ENCODE data around the gene FAM171A1.

The FAM171A1 gene

DNA sequence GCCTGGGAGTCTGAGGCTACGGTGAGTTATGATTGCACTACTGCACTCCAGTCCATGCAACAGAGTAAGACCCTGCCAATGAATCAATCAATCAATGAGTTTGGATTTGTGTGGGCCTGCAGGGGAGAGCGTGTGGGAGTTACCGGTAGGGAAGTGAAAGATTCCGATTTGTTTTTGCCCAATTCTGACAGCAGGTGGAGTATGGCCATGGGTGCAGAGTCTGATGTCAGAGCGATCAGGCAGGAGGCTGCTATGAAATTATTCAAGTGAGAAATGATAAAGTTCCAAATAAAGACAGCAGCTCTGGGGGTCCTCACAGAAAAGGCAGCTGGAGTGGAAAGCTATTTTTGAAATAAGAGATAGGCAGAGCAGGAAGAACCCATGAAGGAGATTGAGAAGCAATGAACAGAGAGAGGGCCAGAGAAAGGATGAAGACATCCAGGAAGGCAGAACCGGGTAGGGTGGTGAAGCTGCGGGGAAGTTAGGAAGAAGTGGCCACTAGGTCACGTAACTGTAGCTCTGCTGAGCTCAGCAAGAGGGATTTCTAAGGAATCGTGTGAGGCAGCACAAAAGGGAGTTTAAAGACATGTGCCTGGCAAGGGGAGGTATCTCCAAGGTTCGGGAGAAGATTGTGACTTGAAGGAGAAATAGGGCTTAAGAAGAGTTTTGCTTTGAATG, 108.9 kb downstream of the FAM171A1 start:
- H3K27me3 ChIP-seq (ENCODE audit: control insufficient read depth in 1 of 2, insufficient read depth in 2 of 2, low read length in 2 of 2) = no peaks in the 10 kb centered on the region

DNA sequence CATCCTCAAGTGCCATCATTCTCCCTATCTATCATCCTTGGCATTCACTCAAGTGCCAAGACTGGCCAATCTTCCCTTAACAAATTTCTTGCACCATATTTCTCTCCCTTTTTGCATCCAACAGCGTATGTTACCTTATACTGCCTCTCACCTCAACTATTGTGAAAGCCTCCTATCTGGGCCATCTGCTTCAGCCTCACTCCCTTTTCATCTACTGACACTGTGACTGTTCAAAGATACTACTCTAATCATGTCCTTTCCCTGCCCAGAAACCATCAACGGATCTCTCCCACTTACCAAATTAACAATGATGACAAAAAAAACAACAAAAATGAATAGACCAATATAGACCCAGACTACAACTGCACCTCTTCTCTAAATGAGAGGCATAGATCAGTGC, 112.0 kb downstream of the FAM171A1 start:
- no peak overlapping the region for H3K9ac ChIP-seq (ENCODE audit: low read length in 2 of 2)
- H3K27ac ChIP-seq (ENCODE audit: low read length) = no peak overlapping the region
- peaks cover 8% of the 10 kb centered on the region for H3K4me1 ChIP-seq (ENCODE audit: control insufficient read depth, insufficient read depth, low read length)
- no peaks in the 10 kb centered on the region for H3K9me3 ChIP-seq (ENCODE audit: control insufficient read depth in 2 of 2, low read length in 2 of 2)
- no peaks in the 10 kb centered on the region for H3K36me3 ChIP-seq (ENCODE audit: control insufficient read depth in 2 of 2, insufficient read depth in 2 of 2, low read length in 2 of 2)
- H3K27me3 ChIP-seq (ENCODE audit: control insufficient read depth in 1 of 2, insufficient read depth in 2 of 2, low read length in 2 of 2) = no peaks in the 10 kb centered on the region
- H3K4me3 ChIP-seq (ENCODE audit: low read length in 2 of 2) = no peak overlapping the region

More for the DNA sequence above, 108.9 kb downstream of the FAM171A1 start:
- Histone ChIP-seq H3K4me1 (ENCODE audit: control insufficient read depth, insufficient read depth, low read length) (peaks cover 8% of the 10 kb centered on the region), H3K36me3 (ENCODE audit: control insufficient read depth in 2 of 2, insufficient read depth in 2 of 2, low read length in 2 of 2) (no peaks in the 10 kb centered on the region), H3K9ac (ENCODE audit: low read length in 2 of 2) (no peak overlapping the region), H3K4me3 (ENCODE audit: low read length in 2 of 2) (no peak overlapping the region), H3K27ac (ENCODE audit: low read length) (no peak overlapping the region), H3K9me3 (ENCODE audit: control insufficient read depth in 2 of 2, low read length in 2 of 2) (no peaks in the 10 kb centered on the region)

- Histone ChIP-seq H3K4me1 (ENCODE audit: control insufficient read depth, insufficient read depth, low read length) (peaks cover 8% of the 10 kb centered on the region), H3K9me3 (ENCODE audit: control insufficient read depth in 2 of 2, low read length in 2 of 2) (no peaks in the 10 kb centered on the region), H3K27ac (ENCODE audit: low read length) (no peak overlapping the region), H3K27me3 (ENCODE audit: control insufficient read depth in 1 of 2, insufficient read depth in 2 of 2, low read length in 2 of 2) (no peaks in the 10 kb centered on the region), H3K4me3 (ENCODE audit: low read length in 2 of 2) (no peak overlapping the region), H3K36me3 (ENCODE audit: control insufficient read depth in 2 of 2, insufficient read depth in 2 of 2, low read length in 2 of 2) (no peaks in the 10 kb centered on the region), H3K9ac (ENCODE audit: low read length in 2 of 2) (no peak overlapping the region)
These were observed 112.8 kb downstream of the FAM171A1 start for GRCh38 chr10:15258255-15258654.

- no peaks in the 10 kb centered on the region for H3K36me3 ChIP-seq (ENCODE audit: control insufficient read depth in 2 of 2, insufficient read depth in 2 of 2, low read length in 2 of 2)
- no peak overlapping the region for H3K27ac ChIP-seq (ENCODE audit: low read length)
- H3K9ac ChIP-seq (ENCODE audit: low read length in 2 of 2) = no peak overlapping the region
- H3K9me3 ChIP-seq (ENCODE audit: control insufficient read depth in 2 of 2, low read length in 2 of 2) = no peaks in the 10 kb centered on the region
- no peaks in the 10 kb centered on the region for H3K27me3 ChIP-seq (ENCODE audit: control insufficient read depth in 1 of 2, insufficient read depth in 2 of 2, low read length in 2 of 2)
- H3K4me1 ChIP-seq (ENCODE audit: control insufficient read depth, insufficient read depth, low read length) = no peaks in the 10 kb centered on the region
- no peak overlapping the region for H3K4me3 ChIP-seq (ENCODE audit: low read length in 2 of 2)
These were observed 115.1 kb downstream of the FAM171A1 start for GRCh38 chr10:15255961-15256360.

- Histone ChIP-seq H3K27me3 (ENCODE audit: control insufficient read depth in 1 of 2, insufficient read depth in 2 of 2, low read length in 2 of 2) (no peaks in the 10 kb centered on the region), H3K9ac (ENCODE audit: low read length in 2 of 2) (no peak overlapping the region), H3K4me1 (ENCODE audit: control insufficient read depth, insufficient read depth, low read length) (no peaks in the 10 kb centered on the region), H3K27ac (ENCODE audit: low read length) (no peak overlapping the region), H3K9me3 (ENCODE audit: control insufficient read depth in 2 of 2, low read length in 2 of 2) (no peaks in the 10 kb centered on the region), H3K36me3 (ENCODE audit: control insufficient read depth in 2 of 2, insufficient read depth in 2 of 2, low read length in 2 of 2) (no peaks in the 10 kb centered on the region), H3K4me3 (ENCODE audit: low read length in 2 of 2) (no peak overlapping the region)
These were observed 116.1 kb downstream of the FAM171A1 start for GRCh38 chr10:15254808-15255648.

GRCh38 chr10:15253951-15254807, 116.9 kb downstream of the FAM171A1 start:
- H3K9me3 ChIP-seq (ENCODE audit: control insufficient read depth in 2 of 2, low read length in 2 of 2) = no peaks in the 10 kb centered on the region
- H3K9ac ChIP-seq (ENCODE audit: low read length in 2 of 2) = no peak overlapping the region

DNA sequence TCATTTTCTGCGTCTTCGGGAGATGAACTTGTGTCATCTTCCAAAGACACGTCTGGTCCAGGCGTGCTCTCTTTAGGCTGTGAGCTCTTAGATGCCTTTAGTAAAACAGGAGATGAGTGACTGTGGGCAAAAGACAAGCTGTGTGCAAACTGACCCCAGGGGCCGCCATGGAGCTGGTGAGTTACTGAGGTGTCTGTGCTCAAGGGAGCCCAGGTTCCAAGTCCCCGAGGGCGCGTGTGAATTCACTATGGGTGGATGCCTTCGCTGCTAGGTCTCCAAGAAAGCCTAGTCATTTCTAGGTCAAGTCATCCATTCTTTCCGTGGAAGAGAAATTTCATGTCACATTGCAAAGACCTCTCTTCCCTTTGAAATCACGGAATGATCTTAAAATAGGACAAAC, 118.7 kb downstream of the FAM171A1 start:
- H3K4me3 ChIP-seq (ENCODE audit: low read length in 2 of 2) = no peak overlapping the region
- H3K27me3 ChIP-seq (ENCODE audit: control insufficient read depth in 1 of 2, insufficient read depth in 2 of 2, low read length in 2 of 2) = no peaks in the 10 kb centered on the region
- H3K9ac ChIP-seq (ENCODE audit: low read length in 2 of 2) = no peak overlapping the region
- H3K4me1 ChIP-seq (ENCODE audit: control insufficient read depth, insufficient read depth, low read length) = no peaks in the 10 kb centered on the region
- H3K9me3 ChIP-seq (ENCODE audit: control insufficient read depth in 2 of 2, low read length in 2 of 2) = no peaks in the 10 kb centered on the region
- no peak overlapping the region for H3K27ac ChIP-seq (ENCODE audit: low read length)
- peaks cover 0 to 2% of the 10 kb centered on the region in 2 donors for H3K36me3 ChIP-seq (ENCODE audit: control insufficient read depth in 2 of 2, insufficient read depth in 2 of 2, low read length in 2 of 2)

More at GRCh38 chr10:15253951-15254807, 116.9 kb downstream of the FAM171A1 start:
- no peak overlapping the region for H3K27ac ChIP-seq (ENCODE audit: low read length)
- H3K4me1 ChIP-seq (ENCODE audit: control insufficient read depth, insufficient read depth, low read length) = no peaks in the 10 kb centered on the region
- no peaks in the 10 kb centered on the region for H3K36me3 ChIP-seq (ENCODE audit: control insufficient read depth in 2 of 2, insufficient read depth in 2 of 2, low read length in 2 of 2)
- H3K4me3 ChIP-seq (ENCODE audit: low read length in 2 of 2) = no peak overlapping the region
- H3K27me3 ChIP-seq (ENCODE audit: control insufficient read depth in 1 of 2, insufficient read depth in 2 of 2, low read length in 2 of 2) = no peaks in the 10 kb centered on the region

DNA sequence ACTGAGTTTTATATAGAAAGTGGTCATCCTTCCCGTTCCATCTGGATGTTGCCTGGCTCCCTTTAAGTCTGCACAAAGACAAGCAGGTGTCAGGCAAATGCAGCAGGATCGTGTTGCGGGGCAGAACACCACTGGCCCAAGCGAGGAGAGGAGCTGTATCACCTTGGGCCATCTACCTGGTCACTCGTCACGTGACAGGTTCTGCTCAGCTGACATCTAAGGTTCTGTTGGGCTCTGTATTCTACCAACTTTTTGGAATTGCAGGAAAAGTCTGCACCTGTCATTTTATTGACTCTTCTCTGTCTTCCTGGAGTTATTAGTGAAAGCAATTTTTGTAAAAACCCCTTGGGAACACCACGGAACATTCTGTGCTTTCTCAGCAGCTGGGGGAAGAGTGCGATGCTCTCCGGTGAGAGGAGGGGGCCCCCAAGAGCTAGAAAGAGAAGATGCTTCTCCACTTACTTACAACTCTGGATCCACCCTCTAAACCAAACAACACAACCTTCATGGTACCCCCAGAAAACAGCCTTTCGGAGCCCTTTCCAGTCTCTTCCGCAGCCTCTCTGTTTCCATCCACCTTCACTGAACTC, 119.2 kb downstream of the FAM171A1 start:
- H3K9ac ChIP-seq (ENCODE audit: low read length in 2 of 2) = no peak overlapping the region
- no peak overlapping the region for H3K4me3 ChIP-seq (ENCODE audit: low read length in 2 of 2)
- peaks cover 0 to 2% of the 10 kb centered on the region in 2 donors for H3K36me3 ChIP-seq (ENCODE audit: control insufficient read depth in 2 of 2, insufficient read depth in 2 of 2, low read length in 2 of 2)
- H3K27ac ChIP-seq (ENCODE audit: low read length) = no peak overlapping the region
- H3K9me3 ChIP-seq (ENCODE audit: control insufficient read depth in 2 of 2, low read length in 2 of 2) = no peaks in the 10 kb centered on the region
- H3K4me1 ChIP-seq (ENCODE audit: control insufficient read depth, insufficient read depth, low read length) = no peaks in the 10 kb centered on the region
- H3K27me3 ChIP-seq (ENCODE audit: control insufficient read depth in 1 of 2, insufficient read depth in 2 of 2, low read length in 2 of 2) = no peaks in the 10 kb centered on the region

GRCh38 chr10:15245530-15245929, 125.6 kb downstream of the FAM171A1 start:
- no peaks in the 10 kb centered on the region for H3K27me3 ChIP-seq (ENCODE audit: control insufficient read depth in 1 of 2, insufficient read depth in 2 of 2, low read length in 2 of 2)
- H3K9ac ChIP-seq (ENCODE audit: low read length in 2 of 2) = no peak overlapping the region
- H3K4me1 ChIP-seq (ENCODE audit: control insufficient read depth, insufficient read depth, low read length) = no peaks in the 10 kb centered on the region
- H3K36me3 ChIP-seq (ENCODE audit: control insufficient read depth in 2 of 2, insufficient read depth in 2 of 2, low read length in 2 of 2) = peaks cover 0 to 2% of the 10 kb centered on the region in 2 donors
- H3K9me3 ChIP-seq (ENCODE audit: control insufficient read depth in 2 of 2, low read length in 2 of 2) = no peaks in the 10 kb centered on the region
- no peak overlapping the region for H3K27ac ChIP-seq (ENCODE audit: low read length)
- H3K4me3 ChIP-seq (ENCODE audit: low read length in 2 of 2) = no peak overlapping the region

GRCh38 chr10:15244635-15245197, 126.4 kb downstream of the FAM171A1 start:
- peaks cover 0 to 2% of the 10 kb centered on the region in 2 donors for H3K36me3 ChIP-seq (ENCODE audit: control insufficient read depth in 2 of 2, insufficient read depth in 2 of 2, low read length in 2 of 2)
- H3K27ac ChIP-seq (ENCODE audit: low read length) = no peak overlapping the region
- H3K9ac ChIP-seq (ENCODE audit: low read length in 2 of 2) = no peak overlapping the region
- no peaks in the 10 kb centered on the region for H3K4me1 ChIP-seq (ENCODE audit: control insufficient read depth, insufficient read depth, low read length)
- no peaks in the 10 kb centered on the region for H3K27me3 ChIP-seq (ENCODE audit: control insufficient read depth in 1 of 2, insufficient read depth in 2 of 2, low read length in 2 of 2)
- no peak overlapping the region for H3K4me3 ChIP-seq (ENCODE audit: low read length in 2 of 2)
- H3K9me3 ChIP-seq (ENCODE audit: control insufficient read depth in 2 of 2, low read length in 2 of 2) = no peaks in the 10 kb centered on the region
